GM10248 (cell line): ENCODE results near the gene ACP2.

Source experiments
- CTCF ChIA-PET: fragments of 300-600 bp; sonication (Branson Sonifier 250); formaldehyde crosslinking; extraction: SDS; loops from one replicate; lab custom pipeline; 2021; ENCODE audit warnings: antibody characterized with exemption; lab: Yijun Ruan, JAX
- POLR2A ChIA-PET: fragments of 350-650 bp; sonication (Branson Sonifier 250); formaldehyde crosslinking; extraction: SDS; loops from one replicate; lab custom pipeline; 2020; ENCODE audit warnings: antibody characterized with exemption; lab: Yijun Ruan, JAX
- DNase-seq: peaks from one replicate; pipeline ENCODE4 v3.0.0; 2012; ENCODE audit errors: extremely low spot score
- TF ChIP-seq, protein P1 (sequence below): IDR thresholded peaks from 2 replicates; pipeline ENCODE4 v1.5.1; 2012; ENCODE audit warnings: mild to moderate bottlenecking, low read depth; ENCODE audit errors: extremely low read depth, missing control alignments, control extremely low read depth

The ACP2 gene

DNA sequence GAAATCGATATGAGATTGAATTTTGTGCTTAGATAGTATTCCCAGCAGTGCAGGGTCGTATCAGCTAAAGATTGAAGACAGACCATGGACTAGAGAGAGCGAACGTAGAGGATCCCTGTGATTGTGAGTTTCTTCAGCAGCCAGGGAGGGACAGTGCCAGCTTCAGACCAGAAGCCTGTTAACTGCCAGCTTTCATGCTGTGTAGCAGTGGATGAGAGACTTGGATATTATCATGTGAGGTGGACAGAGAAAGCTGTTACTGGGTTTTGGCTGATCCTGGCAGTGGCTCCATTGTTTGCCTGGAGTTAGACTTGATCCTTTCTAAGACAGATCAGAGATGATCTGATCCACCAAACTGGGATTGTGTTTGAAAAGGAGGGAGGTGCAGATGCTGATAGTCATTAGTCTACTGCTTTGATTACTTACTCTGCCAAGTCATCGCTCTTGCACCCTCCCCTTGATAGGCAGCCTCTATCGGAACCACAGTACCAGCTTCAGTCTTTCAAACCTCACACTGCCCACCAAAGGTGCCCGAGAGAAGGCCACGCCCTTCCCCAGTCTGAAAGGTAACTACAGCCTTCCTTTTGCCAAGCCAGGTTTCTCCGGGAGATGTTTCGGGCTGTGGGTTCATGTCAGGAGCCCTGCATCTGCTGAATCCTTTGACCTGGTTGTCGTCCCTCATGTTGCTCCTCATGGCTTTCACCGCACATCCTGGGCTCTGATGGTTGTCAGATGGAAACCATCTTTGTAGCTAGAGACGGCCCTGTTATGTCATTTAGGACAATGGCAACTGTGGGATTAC lies 37.6 kb upstream of the ACP2 start:
- CTCF ChIA-PET, result interaction anchor here (1.0 to 1.3 kb wide), 2 partner anchors 14 to 15 kb away, joined by 3 to 5 read pairs; no protein-coding TSS in a partner anchor
- POLR2A ChIA-PET, result no interaction called here
- no peak for DNase-seq
- TF ChIP-seq, protein P1, sequence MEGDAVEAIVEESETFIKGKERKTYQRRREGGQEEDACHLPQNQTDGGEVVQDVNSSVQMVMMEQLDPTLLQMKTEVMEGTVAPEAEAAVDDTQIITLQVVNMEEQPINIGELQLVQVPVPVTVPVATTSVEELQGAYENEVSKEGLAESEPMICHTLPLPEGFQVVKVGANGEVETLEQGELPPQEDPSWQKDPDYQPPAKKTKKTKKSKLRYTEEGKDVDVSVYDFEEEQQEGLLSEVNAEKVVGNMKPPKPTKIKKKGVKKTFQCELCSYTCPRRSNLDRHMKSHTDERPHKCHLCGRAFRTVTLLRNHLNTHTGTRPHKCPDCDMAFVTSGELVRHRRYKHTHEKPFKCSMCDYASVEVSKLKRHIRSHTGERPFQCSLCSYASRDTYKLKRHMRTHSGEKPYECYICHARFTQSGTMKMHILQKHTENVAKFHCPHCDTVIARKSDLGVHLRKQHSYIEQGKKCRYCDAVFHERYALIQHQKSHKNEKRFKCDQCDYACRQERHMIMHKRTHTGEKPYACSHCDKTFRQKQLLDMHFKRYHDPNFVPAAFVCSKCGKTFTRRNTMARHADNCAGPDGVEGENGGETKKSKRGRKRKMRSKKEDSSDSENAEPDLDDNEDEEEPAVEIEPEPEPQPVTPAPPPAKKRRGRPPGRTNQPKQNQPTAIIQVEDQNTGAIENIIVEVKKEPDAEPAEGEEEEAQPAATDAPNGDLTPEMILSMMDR, result no peak

DNA sequence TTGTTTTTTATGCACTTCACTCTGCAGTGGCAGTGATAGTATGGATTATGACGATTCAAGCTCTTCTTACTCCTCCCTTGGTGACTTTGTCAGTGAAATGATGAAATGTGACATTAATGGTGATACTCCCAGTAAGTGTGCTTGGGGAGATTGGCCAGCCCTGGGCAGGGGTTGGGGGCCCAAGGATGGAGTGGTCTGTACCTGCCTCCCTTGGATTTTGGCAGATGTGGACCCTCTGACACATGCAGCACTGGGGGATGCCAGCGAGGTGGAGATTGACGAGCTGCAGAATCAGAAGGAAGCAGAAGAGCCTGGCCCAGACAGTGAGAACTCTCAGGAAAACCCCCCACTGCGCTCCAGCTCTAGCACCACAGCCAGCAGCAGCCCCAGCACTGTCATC lies 35.5 kb upstream of the ACP2 start:
- ChIA-PET POLR2A (no interaction called here), CTCF (interaction anchor here (0.9 to 1.6 kb wide), 2 partner anchors 9 to 24 kb away, joined by 3 to 4 read pairs; no protein-coding TSS in a partner anchor)
- TF ChIP-seq, protein P1, result no peak
- no peak for DNase-seq

DNA sequence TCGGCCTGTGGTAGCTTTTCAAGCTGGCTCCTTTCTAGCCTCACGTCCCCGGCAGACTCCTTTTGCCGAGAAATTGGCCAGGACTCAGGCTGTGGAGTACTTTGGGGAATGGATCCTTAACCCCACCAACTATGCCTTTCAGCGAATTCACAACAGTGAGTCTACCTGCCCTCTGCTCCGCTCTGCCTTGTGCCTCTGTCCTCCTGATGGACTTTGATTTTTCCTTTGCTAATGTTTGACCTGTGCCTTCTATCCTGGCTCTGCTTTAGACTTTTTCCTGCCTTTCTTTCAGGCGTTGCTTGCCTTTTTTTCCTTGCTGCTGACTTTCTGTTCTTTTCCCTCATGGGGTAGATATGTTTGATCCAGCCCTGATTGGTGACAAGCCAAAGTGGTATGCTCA lies 33.8 kb upstream of the ACP2 start:
- ChIA-PET POLR2A (no interaction called here), CTCF (interaction anchor here (1.6 kb wide), 1 partner anchor 23 kb away, joined by 4 read pairs; no protein-coding TSS in a partner anchor)
- TF ChIP-seq, protein P1, result no peak
- DNase-seq, result no peak

DNA sequence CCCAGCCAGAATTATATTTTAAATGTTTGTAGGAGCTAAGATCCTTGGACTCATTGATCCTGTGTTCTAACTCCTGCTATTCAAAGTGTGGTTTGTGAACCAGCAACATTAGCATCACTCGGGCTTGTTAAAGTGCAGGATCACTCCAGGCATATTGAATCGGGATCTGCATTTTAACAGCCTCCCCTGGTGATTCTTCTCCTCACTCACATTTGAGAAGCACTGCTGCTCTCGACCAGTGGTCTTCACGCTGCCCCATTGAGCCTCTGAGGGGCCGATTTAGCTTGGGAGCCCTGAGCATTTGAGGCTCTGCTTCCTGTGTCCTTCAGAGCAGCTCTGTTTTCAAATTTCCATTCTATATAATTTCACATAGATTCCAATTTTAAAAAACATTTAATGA lies 32.2 kb upstream of the ACP2 start:
- ChIA-PET CTCF (interaction anchor here (0.8 to 2.0 kb wide), 3 partner anchors 10 to 93 kb away, joined by 3 to 10 read pairs (median 5); no protein-coding TSS in a partner anchor), POLR2A (interaction anchor here (0.5 kb wide), 1 partner anchor 111 kb away, joined by 6 read pairs; no protein-coding TSS in a partner anchor)
- TF ChIP-seq, protein P1, result no peak
- DNase-seq, result no peak

DNA sequence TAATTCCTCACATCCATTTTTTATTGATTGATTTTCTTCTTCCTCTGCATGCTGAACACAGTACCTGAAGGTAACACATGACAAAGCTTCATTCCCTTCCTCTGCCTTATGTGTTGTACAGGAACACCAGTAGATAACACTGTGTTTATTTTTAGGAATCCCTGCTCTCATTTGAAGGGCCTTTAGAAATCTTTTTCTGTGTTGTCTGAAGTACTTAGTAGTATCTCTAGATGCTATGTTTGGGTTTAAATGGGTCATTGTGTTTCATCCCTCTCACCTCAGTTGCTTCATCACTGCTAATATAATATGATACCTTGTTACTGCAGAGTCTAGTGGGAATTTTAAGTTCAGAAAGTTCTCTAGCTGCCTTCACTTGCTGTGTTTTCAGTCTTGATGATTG lies 31.5 kb upstream of the ACP2 start:
- ChIA-PET POLR2A (no interaction called here), CTCF (interaction anchor here (0.8 to 2.0 kb wide), 3 partner anchors 9 to 93 kb away, joined by 3 to 10 read pairs (median 5); no protein-coding TSS in a partner anchor)
- TF ChIP-seq, protein P1, result no peak
- no peak for DNase-seq

DNA sequence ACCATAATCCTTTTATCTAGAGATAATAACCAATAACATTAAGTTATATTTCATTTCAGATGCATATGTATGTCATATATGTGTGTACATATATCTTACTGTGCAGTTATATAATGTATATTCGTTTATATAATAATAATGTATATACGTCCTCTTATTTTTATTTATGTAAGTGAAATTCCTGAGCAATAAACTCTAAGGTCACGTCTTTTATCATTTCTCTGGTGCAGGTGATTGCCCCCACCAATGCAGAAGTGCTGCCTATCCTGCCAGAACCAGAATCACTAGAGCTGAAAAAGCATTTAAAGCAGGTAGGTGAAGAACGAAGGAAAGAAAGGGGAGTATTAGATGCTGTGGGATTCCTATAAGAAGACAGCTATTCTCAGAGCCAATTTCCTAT lies 30.2 kb upstream of the ACP2 start:
- TF ChIP-seq, protein P1, result no peak
- no peak for DNase-seq
- ChIA-PET CTCF (interaction anchor here (1.9 kb wide), 1 partner anchor 101 kb away, joined by 5 read pairs; no protein-coding TSS in a partner anchor), POLR2A (no interaction called here)
